ENCODE measurements around the gene CCNY.

GRCh38 chr10:35605191-35605590 is 268.9 kb downstream of the CCNY start, which contains the start of gene GJD4:
- no peak for TF ChIP-seq POLR2A (IDR thresholded peaks at IDR 0.05; ENCODE audit: low read depth, low read length)
- TF ChIP-seq, protein P1, sequence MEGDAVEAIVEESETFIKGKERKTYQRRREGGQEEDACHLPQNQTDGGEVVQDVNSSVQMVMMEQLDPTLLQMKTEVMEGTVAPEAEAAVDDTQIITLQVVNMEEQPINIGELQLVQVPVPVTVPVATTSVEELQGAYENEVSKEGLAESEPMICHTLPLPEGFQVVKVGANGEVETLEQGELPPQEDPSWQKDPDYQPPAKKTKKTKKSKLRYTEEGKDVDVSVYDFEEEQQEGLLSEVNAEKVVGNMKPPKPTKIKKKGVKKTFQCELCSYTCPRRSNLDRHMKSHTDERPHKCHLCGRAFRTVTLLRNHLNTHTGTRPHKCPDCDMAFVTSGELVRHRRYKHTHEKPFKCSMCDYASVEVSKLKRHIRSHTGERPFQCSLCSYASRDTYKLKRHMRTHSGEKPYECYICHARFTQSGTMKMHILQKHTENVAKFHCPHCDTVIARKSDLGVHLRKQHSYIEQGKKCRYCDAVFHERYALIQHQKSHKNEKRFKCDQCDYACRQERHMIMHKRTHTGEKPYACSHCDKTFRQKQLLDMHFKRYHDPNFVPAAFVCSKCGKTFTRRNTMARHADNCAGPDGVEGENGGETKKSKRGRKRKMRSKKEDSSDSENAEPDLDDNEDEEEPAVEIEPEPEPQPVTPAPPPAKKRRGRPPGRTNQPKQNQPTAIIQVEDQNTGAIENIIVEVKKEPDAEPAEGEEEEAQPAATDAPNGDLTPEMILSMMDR (conservative IDR thresholded peaks at IDR 0.05; ENCODE audit: low read depth, low read length) = no peak
